Stimulated activated CD4-positive, alpha-beta T cell treated with anti-CD3 and anti-CD28 coated beads, Interleukin-15, amount 100 ng/mL, for 48 hours (primary cell): ENCODE data around the gene MTTP.

ENCODE experiments used
- DNase-seq, 2 donors: peaks; one replicate each; pipeline ENCODE4 v3.0.0-alpha.2; 2020; ENCODE audit warnings: low read depth in 2 of 2

MTTP gene

GRCh38 chr4:99669084-99669483, 94.5 kb downstream of the MTTP start:
- no peak for DNase-seq

DNA sequence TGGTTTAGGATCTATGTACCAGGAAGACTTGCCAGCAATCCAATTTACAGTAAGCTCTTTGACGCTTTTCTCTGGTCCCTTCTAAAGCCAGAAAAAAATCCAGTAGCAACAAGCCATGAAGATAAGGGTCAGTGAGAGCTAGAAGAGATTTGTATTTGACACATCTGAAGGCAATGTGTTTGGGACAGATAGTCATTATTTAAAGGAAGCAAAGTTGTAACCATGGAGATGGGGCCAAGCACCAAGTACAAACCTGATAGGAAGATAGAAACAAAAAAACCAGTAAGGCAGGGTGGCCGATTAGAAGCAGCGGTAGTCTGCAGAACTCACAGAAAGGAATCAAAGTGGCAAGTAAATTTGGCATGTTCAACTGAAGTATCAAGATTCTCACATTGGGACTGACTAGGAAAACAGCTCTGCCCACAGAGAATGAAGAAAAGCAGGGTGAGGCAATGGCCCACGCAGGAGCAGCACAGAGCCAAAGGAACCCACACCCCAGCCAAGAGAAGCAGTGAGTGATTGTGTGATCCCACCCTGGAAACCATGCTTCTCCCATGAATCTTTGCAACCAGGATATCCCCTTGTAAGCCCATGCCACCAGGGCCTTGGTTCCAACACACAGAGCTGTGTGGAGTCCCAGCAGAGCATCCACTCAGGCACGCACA, 95.9 kb downstream of the MTTP start:
- DNase-seq, result no peak
